KMS-11 (cell line): ENCODE results near the gene DISC1.

Experiments
- H2AFZ ChIP-seq: fragments of 200-600 bp; sonication (generic); 2 replicates; pipeline ENCODE4 v1.6.1; 2016; ENCODE audit warnings: antibody characterized with exemption, mixed run types, low read depth
- H3K27ac ChIP-seq: fragments of 200-600 bp; sonication (generic); 2 replicates; pipeline ENCODE4 v1.6.1; 2016; ENCODE audit warnings: mild to moderate bottlenecking, mixed run types
- H3K27me3 ChIP-seq: fragments of 200-600 bp; sonication (generic); 2 replicates; pipeline ENCODE4 v1.6.1; 2017; ENCODE audit warnings: mild to moderate bottlenecking, low read depth, mixed run types, moderate library complexity; ENCODE audit not compliant: insufficient read depth
- H3K36me3 ChIP-seq: fragments of 200-600 bp; sonication (generic); 2 replicates; pipeline ENCODE4 v1.6.1; 2017; ENCODE audit warnings: mild to moderate bottlenecking, mixed run types; ENCODE audit not compliant: insufficient read depth
- H3K4me1 ChIP-seq: fragments of 200-600 bp; sonication (generic); 2 replicates; pipeline ENCODE4 v1.6.1; 2016; ENCODE audit warnings: mild to moderate bottlenecking, low read depth, mixed run types; ENCODE audit not compliant: poor library complexity, severe bottlenecking
- H3K4me2 ChIP-seq: fragments of 200-600 bp; sonication (generic); 2 replicates; pipeline ENCODE4 v1.7.0; 2016; ENCODE audit warnings: mild to moderate bottlenecking, mixed run types
- H3K4me3 ChIP-seq: fragments of 200-600 bp; sonication (generic); IDR thresholded peaks from 2 replicates; pipeline ENCODE4 v1.6.1; 2017; ENCODE audit warnings: low read depth, low read length, mixed read lengths; ENCODE audit not compliant: insufficient read depth
- H3K79me2 ChIP-seq: fragments of 200-600 bp; sonication (generic); 2 replicates; pipeline ENCODE4 v1.6.1; 2016; ENCODE audit warnings: low read depth, mixed run types; ENCODE audit not compliant: insufficient read depth
- H3K9ac ChIP-seq: fragments of 200-600 bp; sonication (generic); 2 replicates; pipeline ENCODE4 v1.6.1; 2016; ENCODE audit warnings: mild to moderate bottlenecking, mixed run types
- H4K20me1 ChIP-seq: fragments of 200-600 bp; sonication (generic); 2 replicates; pipeline ENCODE4 v1.6.1; 2016; ENCODE audit warnings: mild to moderate bottlenecking, mixed run types; ENCODE audit not compliant: insufficient read depth
- TF ChIP-seq, protein P1 (sequence below): fragments of 200-600 bp; sonication (generic); conservative IDR thresholded peaks from 2 replicates; pipeline ENCODE4 v1.6.1; 2017; ENCODE audit warnings: low read depth, mild to moderate bottlenecking, antibody characterized with exemption, low read length, moderate library complexity, mixed read lengths

Gene DISC1

DNA sequence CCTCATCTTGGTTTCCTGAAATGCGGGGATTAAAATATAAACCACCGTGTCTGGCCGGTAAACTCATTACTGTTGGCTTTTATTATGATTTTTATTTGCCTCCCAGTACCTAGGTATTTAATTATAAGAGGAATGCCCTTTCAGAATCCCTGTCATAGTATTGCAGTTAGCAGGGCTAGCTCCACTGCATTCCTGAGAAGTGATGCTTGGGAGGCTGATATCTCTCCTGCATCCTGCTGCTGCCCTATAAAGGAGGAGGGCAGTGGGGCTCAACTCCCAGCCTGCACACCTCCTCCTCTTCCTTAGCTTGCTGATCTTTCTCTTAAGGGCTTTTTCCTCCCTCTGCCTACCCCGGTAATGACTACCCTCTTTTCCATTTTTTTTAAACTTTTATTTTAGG, 19.9 kb upstream of the DISC1 start:
- H3K36me3 ChIP-seq = no peaks in the 10 kb centered on the region

DNA sequence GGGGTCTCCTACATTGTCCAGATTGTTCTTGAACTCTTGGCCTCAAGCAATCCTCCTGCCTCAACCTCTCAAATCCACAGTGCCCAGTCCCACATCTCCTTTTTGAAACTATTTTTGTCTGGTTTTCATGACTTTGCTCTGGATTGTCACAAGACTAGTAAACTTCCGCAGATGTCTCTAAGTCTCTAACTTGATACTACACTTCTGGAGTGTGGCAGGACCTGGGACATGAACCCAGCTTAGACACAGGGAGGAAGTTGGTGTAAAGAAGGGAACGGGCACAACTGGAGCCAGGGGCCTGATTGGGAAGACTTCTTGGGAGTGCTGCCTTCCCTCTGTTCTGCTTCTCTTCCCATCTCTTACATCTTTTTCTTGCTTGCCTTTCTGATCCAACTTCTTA, 16.2 kb upstream of the DISC1 start:
- no peak overlapping the region for H3K9ac ChIP-seq
- no peak overlapping the region for H3K4me3 ChIP-seq
- H3K4me1 ChIP-seq = no peaks in the 10 kb centered on the region
- no peaks in the 10 kb centered on the region for H3K36me3 ChIP-seq
- H3K79me2 ChIP-seq = no peaks in the 10 kb centered on the region
- H3K27me3 ChIP-seq = no peaks in the 10 kb centered on the region
- H3K27ac ChIP-seq = no peak overlapping the region
- no peak overlapping the region for H2AFZ ChIP-seq
- TF ChIP-seq, protein P1, sequence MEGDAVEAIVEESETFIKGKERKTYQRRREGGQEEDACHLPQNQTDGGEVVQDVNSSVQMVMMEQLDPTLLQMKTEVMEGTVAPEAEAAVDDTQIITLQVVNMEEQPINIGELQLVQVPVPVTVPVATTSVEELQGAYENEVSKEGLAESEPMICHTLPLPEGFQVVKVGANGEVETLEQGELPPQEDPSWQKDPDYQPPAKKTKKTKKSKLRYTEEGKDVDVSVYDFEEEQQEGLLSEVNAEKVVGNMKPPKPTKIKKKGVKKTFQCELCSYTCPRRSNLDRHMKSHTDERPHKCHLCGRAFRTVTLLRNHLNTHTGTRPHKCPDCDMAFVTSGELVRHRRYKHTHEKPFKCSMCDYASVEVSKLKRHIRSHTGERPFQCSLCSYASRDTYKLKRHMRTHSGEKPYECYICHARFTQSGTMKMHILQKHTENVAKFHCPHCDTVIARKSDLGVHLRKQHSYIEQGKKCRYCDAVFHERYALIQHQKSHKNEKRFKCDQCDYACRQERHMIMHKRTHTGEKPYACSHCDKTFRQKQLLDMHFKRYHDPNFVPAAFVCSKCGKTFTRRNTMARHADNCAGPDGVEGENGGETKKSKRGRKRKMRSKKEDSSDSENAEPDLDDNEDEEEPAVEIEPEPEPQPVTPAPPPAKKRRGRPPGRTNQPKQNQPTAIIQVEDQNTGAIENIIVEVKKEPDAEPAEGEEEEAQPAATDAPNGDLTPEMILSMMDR = no peak
- H3K4me2 ChIP-seq = no peak overlapping the region
- no peaks in the 10 kb centered on the region for H4K20me1 ChIP-seq

More for the DNA sequence above, 19.9 kb upstream of the DISC1 start:
- H3K4me2 ChIP-seq = no peak overlapping the region
- H3K27ac ChIP-seq = no peak overlapping the region
- no peaks in the 10 kb centered on the region for H3K4me1 ChIP-seq
- no peak overlapping the region for H3K4me3 ChIP-seq
- H3K9ac ChIP-seq = no peak overlapping the region
- no peaks in the 10 kb centered on the region for H3K27me3 ChIP-seq
- TF ChIP-seq, protein P1 = no peak
- no peaks in the 10 kb centered on the region for H3K79me2 ChIP-seq
- H2AFZ ChIP-seq = no peak overlapping the region
- no peaks in the 10 kb centered on the region for H4K20me1 ChIP-seq

DNA sequence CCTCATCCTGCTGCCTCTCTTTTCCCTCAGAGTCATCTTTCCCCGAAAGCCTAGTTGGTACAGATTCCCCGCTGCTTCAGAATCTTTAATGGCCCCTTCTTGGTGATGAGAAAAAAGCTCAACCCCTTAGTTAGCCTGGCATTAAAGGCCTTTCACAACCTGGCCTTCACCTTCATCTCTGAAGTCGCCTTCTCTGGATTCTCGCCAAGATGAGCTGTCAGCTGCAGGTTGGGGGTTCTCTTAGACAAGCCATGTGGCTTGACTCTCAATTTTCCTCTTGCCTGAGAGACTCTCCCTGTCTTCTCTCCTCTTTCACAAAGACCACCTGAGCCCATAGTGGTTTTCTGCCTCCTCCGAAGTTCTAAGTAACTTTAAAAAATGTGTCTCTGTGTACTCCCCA, 15.5 kb upstream of the DISC1 start:
- H3K4me3 ChIP-seq = no peak overlapping the region
- TF ChIP-seq, protein P1 = no peak
- H3K9ac ChIP-seq = no peak overlapping the region
- no peaks in the 10 kb centered on the region for H3K4me1 ChIP-seq
- H3K79me2 ChIP-seq = no peaks in the 10 kb centered on the region
- no peak overlapping the region for H3K27ac ChIP-seq
- H2AFZ ChIP-seq = no peak overlapping the region
- no peaks in the 10 kb centered on the region for H3K36me3 ChIP-seq
- H3K27me3 ChIP-seq = no peaks in the 10 kb centered on the region
- H3K4me2 ChIP-seq = no peak overlapping the region
- H4K20me1 ChIP-seq = no peaks in the 10 kb centered on the region

DNA sequence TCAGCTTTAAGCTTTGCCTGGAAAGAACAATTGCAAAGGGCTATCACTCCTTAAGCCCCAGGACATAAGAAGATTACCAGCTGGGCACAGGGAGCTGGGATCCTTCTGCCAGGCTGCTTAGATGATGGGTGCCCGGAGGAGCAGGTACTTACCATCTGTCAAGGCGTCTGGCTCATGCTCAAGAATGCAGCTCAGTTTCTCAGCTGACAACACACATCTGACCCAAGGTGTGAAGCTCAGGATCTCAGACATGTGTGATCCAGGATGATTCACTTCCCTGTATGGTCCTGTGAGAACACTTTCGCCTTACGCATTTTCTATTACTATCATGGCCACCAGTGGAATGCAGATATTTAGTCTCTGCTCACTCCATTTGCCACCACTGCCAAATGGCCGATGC, 14.7 kb upstream of the DISC1 start:
- no peak overlapping the region for H2AFZ ChIP-seq
- H3K27me3 ChIP-seq = no peaks in the 10 kb centered on the region
- H3K9ac ChIP-seq = no peak overlapping the region
- no peaks in the 10 kb centered on the region for H3K4me1 ChIP-seq
- no peak overlapping the region for H3K4me3 ChIP-seq
- no peak overlapping the region for H3K27ac ChIP-seq
- H3K4me2 ChIP-seq = no peak overlapping the region
- no peaks in the 10 kb centered on the region for H4K20me1 ChIP-seq
- TF ChIP-seq, protein P1 = no peak
- H3K79me2 ChIP-seq = no peaks in the 10 kb centered on the region
- H3K36me3 ChIP-seq = no peaks in the 10 kb centered on the region
